OCI-LY3 (cell line): ENCODE data around the gene TEX14.

Source experiments
- H2AFZ ChIP-seq: fragments of 200-600, 300-600 bp; shearing (Covaris generic); 2 replicates; pipeline ENCODE4 v1.6.0; 2014; ENCODE audit warnings: antibody characterized with exemption, low read depth, low read length
- H3K27ac ChIP-seq: fragments of 200-600, 300-600 bp; sonication (generic); 2 replicates; pipeline ENCODE4 v1.5.1; 2014; ENCODE audit warnings: mild to moderate bottlenecking, low read length, moderate library complexity, mixed read lengths
- H3K27me3 ChIP-seq: fragments of 200-600, 300-600 bp; sonication (generic); 2 replicates; pipeline ENCODE4 v1.6.1; 2014; ENCODE audit warnings: low read depth, low read length, mixed read lengths
- H3K36me3 ChIP-seq: fragments of 200-600, 300-600 bp; sonication (generic); replicated peaks from 2 replicates; pipeline ENCODE3; 2014; ENCODE audit warnings: low read depth, low read length, mixed read lengths
- H3K4me1 ChIP-seq: fragments of 300-600, 200-600 bp; sonication (generic); 2 replicates; pipeline ENCODE4 v1.6.1; 2014; ENCODE audit warnings: low read length, mixed read lengths
- H3K4me2 ChIP-seq: fragments of 200-600, 300-600 bp; sonication (generic); 2 replicates; pipeline ENCODE4 v1.6.1; 2014; ENCODE audit warnings: low read length, mixed read lengths
- H3K4me3 ChIP-seq: fragments of 300-600, 200-600 bp; sonication (generic); 2 replicates; pipeline ENCODE4 v1.5.1; 2014; ENCODE audit warnings: antibody characterized with exemption, mild to moderate bottlenecking, low read length, moderate library complexity
- H3K79me2 ChIP-seq: fragments of 300-600, 200-600 bp; shearing (Covaris generic); 2 replicates; pipeline ENCODE4 v1.6.1; 2014; ENCODE audit warnings: mild to moderate bottlenecking, low read length, mixed read lengths
- H3K9ac ChIP-seq: fragments of 300-600, 200-600 bp; shearing (Covaris generic); 2 replicates; pipeline ENCODE4 v1.6.0; 2014; ENCODE audit warnings: mild to moderate bottlenecking, low read length, moderate library complexity
- H3K9me3 ChIP-seq: fragments of 200-600, 300-600 bp; shearing (Covaris generic); 2 replicates; pipeline ENCODE4 v1.6.1; 2014; ENCODE audit warnings: low read length, mixed read lengths; ENCODE audit not compliant: insufficient read depth
- H4K20me1 ChIP-seq: fragments of 200-600, 300-600 bp; sonication (generic); 2 replicates; pipeline ENCODE4 v1.6.1; 2016; ENCODE audit warnings: low read length, mixed read lengths; ENCODE audit not compliant: insufficient read depth
- EZH2phosphoT487 ChIP-seq: fragments of 200-600 bp; shearing (Covaris generic); IDR thresholded peaks from 2 replicates; pipeline ENCODE4 v1.6.1; 2018; ENCODE audit warnings: antibody characterized with exemption, mixed run types, low read depth
- TF ChIP-seq, protein P1 (sequence below): fragments of 200-600, 300-600 bp; sonication (generic); IDR thresholded peaks from 2 replicates; pipeline ENCODE4 v1.5.1; 2014; ENCODE audit warnings: antibody characterized with exemption, low read length, low read depth

The TEX14 gene

DNA sequence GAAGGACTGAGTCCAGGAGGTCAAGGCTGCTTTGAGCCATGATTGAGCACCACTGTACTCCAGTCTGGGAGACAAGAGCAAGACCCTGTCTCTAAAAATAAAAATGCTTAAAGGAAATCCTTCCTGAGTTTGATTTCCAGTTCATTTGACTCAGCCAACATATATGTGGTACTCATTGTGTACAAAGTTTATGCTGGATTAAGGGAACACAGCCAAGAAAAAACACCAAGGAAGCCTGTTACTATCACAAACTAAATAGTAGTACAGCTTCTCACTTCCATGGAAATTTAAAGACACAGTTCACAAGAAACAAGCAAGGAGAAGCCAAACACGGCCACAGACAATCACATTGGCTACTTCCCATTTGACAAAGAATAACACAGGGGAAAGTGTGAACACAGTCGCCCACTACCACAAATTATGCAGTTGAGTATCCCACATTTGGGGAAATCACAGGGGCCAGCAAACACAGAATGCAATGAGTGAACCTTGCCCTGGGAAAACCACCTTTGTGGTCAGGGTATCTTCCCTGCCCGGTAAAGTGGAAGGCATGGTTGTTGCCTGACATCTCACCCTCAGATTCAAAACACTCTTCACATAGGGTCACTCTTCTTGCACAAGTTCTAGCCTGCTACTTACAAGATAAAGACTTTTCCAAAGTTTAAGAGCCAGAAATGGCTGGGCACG lies 14.5 kb downstream of the TEX14 start:
- H3K36me3 ChIP-seq: no peaks in the 10 kb centered on the region
- H3K4me2 ChIP-seq: peak overlapping the region; percentile 11
- no peak overlapping the region for H3K4me3 ChIP-seq
- H3K9me3 ChIP-seq: no peaks in the 10 kb centered on the region
- TF ChIP-seq, protein P1, sequence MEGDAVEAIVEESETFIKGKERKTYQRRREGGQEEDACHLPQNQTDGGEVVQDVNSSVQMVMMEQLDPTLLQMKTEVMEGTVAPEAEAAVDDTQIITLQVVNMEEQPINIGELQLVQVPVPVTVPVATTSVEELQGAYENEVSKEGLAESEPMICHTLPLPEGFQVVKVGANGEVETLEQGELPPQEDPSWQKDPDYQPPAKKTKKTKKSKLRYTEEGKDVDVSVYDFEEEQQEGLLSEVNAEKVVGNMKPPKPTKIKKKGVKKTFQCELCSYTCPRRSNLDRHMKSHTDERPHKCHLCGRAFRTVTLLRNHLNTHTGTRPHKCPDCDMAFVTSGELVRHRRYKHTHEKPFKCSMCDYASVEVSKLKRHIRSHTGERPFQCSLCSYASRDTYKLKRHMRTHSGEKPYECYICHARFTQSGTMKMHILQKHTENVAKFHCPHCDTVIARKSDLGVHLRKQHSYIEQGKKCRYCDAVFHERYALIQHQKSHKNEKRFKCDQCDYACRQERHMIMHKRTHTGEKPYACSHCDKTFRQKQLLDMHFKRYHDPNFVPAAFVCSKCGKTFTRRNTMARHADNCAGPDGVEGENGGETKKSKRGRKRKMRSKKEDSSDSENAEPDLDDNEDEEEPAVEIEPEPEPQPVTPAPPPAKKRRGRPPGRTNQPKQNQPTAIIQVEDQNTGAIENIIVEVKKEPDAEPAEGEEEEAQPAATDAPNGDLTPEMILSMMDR: no peak
- TF ChIP-seq EZH2phosphoT487: no peak
- H3K9ac ChIP-seq: no peak overlapping the region
- no peak overlapping the region for H2AFZ ChIP-seq
- H4K20me1 ChIP-seq: no peaks in the 10 kb centered on the region
- H3K79me2 ChIP-seq: no peaks in the 10 kb centered on the region
- no peak overlapping the region for H3K27ac ChIP-seq
- H3K27me3 ChIP-seq: no peaks in the 10 kb centered on the region
- peaks cover 48% of the 10 kb centered on the region for H3K4me1 ChIP-seq

DNA sequence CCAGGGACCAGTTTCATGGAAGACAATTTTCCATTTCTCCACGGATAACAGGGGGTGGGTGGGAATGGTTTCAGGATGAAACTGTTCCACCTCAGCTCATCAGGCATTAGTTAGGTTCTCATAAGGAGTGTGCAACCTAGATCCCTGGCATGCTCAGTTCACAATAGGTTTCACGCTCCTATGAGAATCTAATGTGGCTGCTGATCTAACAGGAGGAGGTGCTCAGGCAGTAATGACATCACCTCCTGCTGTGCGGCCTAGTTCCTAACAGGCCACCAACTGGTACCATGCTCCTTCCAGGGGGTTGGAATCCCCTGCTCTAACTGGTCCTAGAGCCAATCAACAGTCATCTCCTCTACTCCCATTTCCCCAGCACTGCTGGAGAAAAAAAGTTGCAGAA lies 19.9 kb downstream of the TEX14 start:
- no peaks in the 10 kb centered on the region for H3K9me3 ChIP-seq

DNA sequence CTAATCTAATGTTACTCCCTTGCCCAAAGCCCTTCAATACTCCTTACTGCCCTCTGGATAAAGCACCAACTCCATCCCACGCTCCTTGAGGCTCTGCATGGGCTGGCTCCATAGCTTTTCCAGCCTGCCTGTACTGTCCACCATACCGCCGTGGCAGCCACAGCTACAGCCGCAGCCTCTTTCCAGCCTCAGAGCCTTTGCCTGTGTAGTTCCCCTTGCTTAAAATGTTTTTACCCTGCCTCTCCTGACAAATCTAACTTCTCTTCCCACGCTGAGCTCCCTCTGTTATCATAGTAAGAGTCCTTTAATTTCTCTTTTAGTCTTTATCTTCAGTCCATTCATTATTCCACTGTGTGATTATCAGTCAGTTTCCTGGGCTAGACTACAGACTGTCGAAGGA lies 22.0 kb downstream of the TEX14 start:
- Histone ChIP-seq H3K4me1 (peaks cover 18% of the 10 kb centered on the region), H3K4me2 (no peak overlapping the region), H2AFZ (no peak overlapping the region), H3K36me3 (no peaks in the 10 kb centered on the region), H3K9me3 (no peaks in the 10 kb centered on the region), H3K27ac (no peak overlapping the region), H3K9ac (no peak overlapping the region), H3K79me2 (no peaks in the 10 kb centered on the region), H3K4me3 (no peak overlapping the region), H3K27me3 (peaks cover 20% of the 10 kb centered on the region), H4K20me1 (no peaks in the 10 kb centered on the region)
- TF ChIP-seq, protein P1: no peak
- no peak for TF ChIP-seq EZH2phosphoT487

More for the DNA sequence above, 19.9 kb downstream of the TEX14 start:
- H3K9ac ChIP-seq: no peak overlapping the region
- H3K27ac ChIP-seq: no peak overlapping the region
- H2AFZ ChIP-seq: no peak overlapping the region
- H3K27me3 ChIP-seq: peaks cover 20% of the 10 kb centered on the region
- H4K20me1 ChIP-seq: no peaks in the 10 kb centered on the region
- no peaks in the 10 kb centered on the region for H3K79me2 ChIP-seq
- H3K4me2 ChIP-seq: no peak overlapping the region
- TF ChIP-seq EZH2phosphoT487: no peak
- TF ChIP-seq, protein P1: no peak
- H3K4me1 ChIP-seq: peaks cover 30% of the 10 kb centered on the region
- no peaks in the 10 kb centered on the region for H3K36me3 ChIP-seq
- H3K4me3 ChIP-seq: no peak overlapping the region

DNA sequence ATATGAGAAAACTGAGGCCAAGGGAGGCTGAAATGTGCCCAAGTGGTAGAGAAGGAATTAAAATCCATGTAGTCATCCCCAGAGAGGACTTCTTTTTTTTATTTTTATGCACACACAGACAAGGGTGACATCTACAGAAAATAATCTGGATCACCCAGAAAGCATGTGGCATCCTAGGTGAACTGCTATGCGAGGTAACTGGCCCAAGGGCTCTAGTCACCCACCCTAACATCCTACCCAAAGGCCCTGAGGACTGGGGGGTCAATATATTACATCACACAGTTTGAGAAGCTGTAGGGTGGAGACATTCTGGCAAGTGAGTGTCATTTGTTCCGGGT lies 23.3 kb downstream of the TEX14 start:
- Histone ChIP-seq H3K4me3 (no peak overlapping the region), H3K36me3 (no peaks in the 10 kb centered on the region), H2AFZ (no peak overlapping the region), H4K20me1 (no peaks in the 10 kb centered on the region), H3K27me3 (peaks cover 20% of the 10 kb centered on the region), H3K9me3 (no peaks in the 10 kb centered on the region), H3K4me2 (no peak overlapping the region), H3K9ac (no peak overlapping the region), H3K4me1 (peaks cover 18% of the 10 kb centered on the region), H3K27ac (no peak overlapping the region), H3K79me2 (no peaks in the 10 kb centered on the region)
- TF ChIP-seq, protein P1: no peak
- no peak for TF ChIP-seq EZH2phosphoT487
